PC-3 (cell line): ENCODE data around the gene PLPP6. TPM values are rescaled to one million over a fixed set of nuclear protein-coding genes. Genes with fewer than 3 reads are reported as not detected.

Experiments
- ATAC-seq: fragments of 200-7000 bp; cut with Tn5 transposase; 2 replicates; pipeline ENCODE4 v1.9.1; 2020; ENCODE audit warnings: mild to moderate bottlenecking, moderate library complexity
- BruUV-seq: library from RNA; stranded (reverse); fragments of 400-500 nt; replicated peaks from 2 replicates; lab custom pipeline; 2021; lab: Mats Ljungman, UMichigan
- CTCF ChIA-PET: fragments of 300-600 bp; sonication (Branson Sonifier 250); formaldehyde crosslinking; loops from one replicate; lab custom pipeline; 2022; ENCODE audit warnings: antibody characterized with exemption; lab: Charles Lee
- POLR2A ChIA-PET: fragments of 300-600 bp; sonication (Branson Sonifier 250); formaldehyde crosslinking; loops from one replicate; lab custom pipeline; 2022; ENCODE audit warnings: antibody characterized with exemption; ENCODE audit not compliant: unreplicated experiment; lab: Charles Lee
- DNase-seq: peaks from one replicate; pipeline ENCODE4 v3.0.0-alpha.2; 2015
- H2AFZ ChIP-seq: fragments of 300-600 bp; sonication (generic); 2 replicates; pipeline ENCODE4 v1.6.0; 2016; ENCODE audit warnings: antibody characterized with exemption, low read length
- H3F3A ChIP-seq: fragments of 300-600 bp; sonication (generic); one replicate; pipeline ENCODE4 v1.6.0; 2017; ENCODE audit warnings: antibody characterized with exemption, low read length, control low read depth, mild to moderate bottlenecking; ENCODE audit not compliant: unreplicated experiment
- H3K27ac ChIP-seq: fragments of 300-600 bp; sonication (generic); 2 replicates; pipeline ENCODE4 v1.5.1; 2016; ENCODE audit warnings: mild to moderate bottlenecking, low read length
- H3K27me3 ChIP-seq: fragments of 300-600 bp; sonication (generic); 2 replicates; pipeline ENCODE4 v1.6.1; 2016; ENCODE audit warnings: low read length, mixed read lengths
- H3K36me3 ChIP-seq: fragments of 300-600 bp; sonication (generic); 2 replicates; pipeline ENCODE4 v1.6.1; 2016; ENCODE audit warnings: low read depth, mixed run types, low read length, mixed read lengths
- H3K4me1 ChIP-seq: fragments of 300-600 bp; sonication (generic); 2 replicates; pipeline ENCODE4 v1.5.1; 2016; ENCODE audit warnings: low read length; ENCODE audit not compliant: insufficient read depth
- H3K4me2 ChIP-seq: fragments of 300-600 bp; sonication (generic); 2 replicates; pipeline ENCODE4 v1.6.0; 2016; ENCODE audit warnings: low read length
- H3K4me3 ChIP-seq: fragments of 300-600 bp; sonication (generic); 2 replicates; pipeline ENCODE4 v1.5.1; 2016; ENCODE audit warnings: mild to moderate bottlenecking, low read length, mixed read lengths
- H3K79me2 ChIP-seq: fragments of 300-600 bp; sonication (generic); 2 replicates; pipeline ENCODE4 v1.6.1; 2017; ENCODE audit warnings: low read length, mixed read lengths
- H3K9ac ChIP-seq: fragments of 300-600 bp; sonication (generic); 2 replicates; pipeline ENCODE4 v1.6.0; 2016; ENCODE audit warnings: mild to moderate bottlenecking, low read length
- H3K9me2 ChIP-seq: fragments of 300-600 bp; sonication (generic); replicated peaks from 2 replicates; pipeline ENCODE4 v1.6.1; 2016; ENCODE audit warnings: mixed run types, low read length, mixed read lengths
- H3K9me3 ChIP-seq: fragments of 300-600 bp; sonication (generic); 2 replicates; pipeline ENCODE4 v1.6.1; 2016; ENCODE audit warnings: low read length, mixed read lengths
- H4K20me1 ChIP-seq: fragments of 300-600 bp; sonication (generic); 2 replicates; pipeline ENCODE4 v1.6.1; 2016; ENCODE audit warnings: low read length, mixed read lengths
- CTCF ChIP-seq: fragments of 300-600 bp; sonication (generic); conservative IDR thresholded peaks from 2 replicates; pipeline ENCODE4 v1.5.1; 2017; ENCODE audit warnings: antibody characterized with exemption, low read depth, mild to moderate bottlenecking, low read length
- EZH2 ChIP-seq: fragments of 300-600 bp; sonication (generic); IDR thresholded peaks from one replicate; pipeline ENCODE4 v1.6.1; 2017; ENCODE audit warnings: antibody characterized with exemption, mild to moderate bottlenecking, low read length; ENCODE audit not compliant: unreplicated experiment
- EZH2phosphoT487 ChIP-seq: fragments of 300-600 bp; sonication (generic); IDR thresholded peaks from 2 replicates; pipeline ENCODE4 v1.6.1; 2018; ENCODE audit warnings: mild to moderate bottlenecking, antibody characterized with exemption, low read length, borderline replicate concordance
- intact Hi-C: fragments of 100-400 bp; cut with micrococcal nuclease; formaldehyde crosslinking; loops from 2 replicates; pipeline ENCODE4 v1.9.0; 2023
- total RNA-seq: library from RNA; depleted of rRNA; stranded (reverse); fragments of >200 nt; gene quantifications from 2 replicates; pipeline ENCODE4 v1.2.3, GENCODE V29; 2014

PLPP6 gene
- total RNA-seq, 1 experiment from 2014 or later, result 3.6 TPM

DNA sequence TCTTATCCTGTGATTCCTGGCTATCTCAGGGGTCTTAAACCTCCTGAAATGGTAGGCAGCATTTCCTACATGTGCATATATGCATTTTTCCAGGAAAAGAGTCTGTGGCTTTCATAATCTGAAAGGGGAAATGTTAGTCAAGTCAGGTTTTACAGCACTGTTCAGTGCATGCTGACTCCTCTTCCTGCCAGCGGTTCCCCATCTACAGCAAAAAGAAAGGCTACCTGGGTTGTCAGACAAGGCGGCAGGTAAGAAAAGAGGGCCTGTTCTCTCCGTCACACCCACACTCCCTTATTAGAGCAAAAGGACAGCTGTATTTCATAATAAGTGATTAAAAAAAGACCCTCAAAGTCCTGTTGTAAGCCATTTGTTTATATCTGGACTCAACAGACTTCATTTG lies 8.5 kb downstream of the PLPP6 start:
- no peaks in the 10 kb centered on the region for H3K27me3 ChIP-seq
- BruUV-seq, result no TSS peak
- CTCF ChIA-PET, result no interaction called here

GRCh38 chr9:4671737-4672136 lies 9.6 kb downstream of the PLPP6 start:
- Histone ChIP-seq H3K4me2 (no peak overlapping the region), H3K27ac (no peak overlapping the region), H3K9me2 (no peaks in the 10 kb centered on the region), H3F3A (no peaks in the 10 kb centered on the region), H3K36me3 (no peaks in the 10 kb centered on the region), H3K27me3 (no peaks in the 10 kb centered on the region), H3K79me2 (no peaks in the 10 kb centered on the region), H2AFZ (no peak overlapping the region), H4K20me1 (no peaks in the 10 kb centered on the region), H3K4me1 (peaks cover 13% of the 10 kb centered on the region), H3K4me3 (no peak overlapping the region), H3K9me3 (no peaks in the 10 kb centered on the region), H3K9ac (no peak overlapping the region)
- ATAC-seq (no peak), DNase-seq (no peak)
- CTCF ChIA-PET, result no interaction called here
- TF ChIP-seq CTCF (no peak), EZH2phosphoT487 (no peak), EZH2 (no peak)
- POLR2A ChIA-PET, result no interaction called here
- intact Hi-C loops, result no loop called here
- no TSS peak for BruUV-seq

More for the DNA sequence above, 8.5 kb downstream of the PLPP6 start:
- Histone ChIP-seq H3K4me2 (no peak overlapping the region), H3F3A (no peaks in the 10 kb centered on the region), H3K9ac (no peak overlapping the region), H3K79me2 (peaks cover 3% of the 10 kb centered on the region; the same call in 1 of the 2 replicates), H3K27ac (no peak overlapping the region), H3K9me3 (no peaks in the 10 kb centered on the region), H3K4me1 (peaks cover 22% of the 10 kb centered on the region), H4K20me1 (no peaks in the 10 kb centered on the region), H3K9me2 (no peaks in the 10 kb centered on the region), H3K4me3 (no peak overlapping the region), H2AFZ (no peak overlapping the region), H3K36me3 (no peaks in the 10 kb centered on the region)
- DNase-seq (no peak), ATAC-seq (no peak)
- TF ChIP-seq EZH2 (no peak), EZH2phosphoT487 (no peak)
- POLR2A ChIA-PET, result no interaction called here
- intact Hi-C loops, result no loop called here

DNA sequence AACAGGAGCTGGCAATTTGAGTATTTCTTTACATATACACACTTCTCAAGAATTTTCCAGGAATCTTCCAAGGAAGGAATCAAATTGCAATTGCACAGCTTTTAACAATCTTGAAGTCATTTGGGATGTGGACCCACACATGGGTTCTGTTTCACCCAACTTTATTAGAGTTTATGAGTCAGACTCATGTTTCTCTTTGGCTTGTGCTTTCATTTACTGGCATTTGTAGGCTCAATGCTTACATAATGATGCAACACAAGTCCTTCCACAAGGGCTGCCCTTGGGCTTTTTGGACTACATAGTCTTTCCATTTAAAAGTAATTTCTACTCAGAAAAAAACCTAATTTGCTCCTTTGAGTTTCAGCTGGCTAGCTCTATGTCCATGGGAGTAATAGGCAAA lies 12.7 kb downstream of the PLPP6 start:
- DNase-seq (peak; percentile 71), ATAC-seq (peak; percentile 48)
- Histone ChIP-seq H4K20me1 (no peaks in the 10 kb centered on the region), H3K9ac (no peak overlapping the region), H3K27me3 (no peaks in the 10 kb centered on the region), H3K4me1 (peaks cover 21% of the 10 kb centered on the region), H3F3A (no peaks in the 10 kb centered on the region), H3K9me3 (no peaks in the 10 kb centered on the region), H3K79me2 (peaks cover 3% of the 10 kb centered on the region), H3K4me2 (no peak overlapping the region), H3K4me3 (no peak overlapping the region), H3K36me3 (no peaks in the 10 kb centered on the region), H2AFZ (no peak overlapping the region), H3K9me2 (no peaks in the 10 kb centered on the region), H3K27ac (no peak overlapping the region)
- CTCF ChIA-PET, result no interaction called here
- no TSS peak for BruUV-seq
- intact Hi-C loops, result loop anchor here (5.0 kb wide), 1 partner anchor 182 kb away; the partner anchor contains the start of gene SLC1A1
- no peak for TF ChIP-seq CTCF
- TF ChIP-seq EZH2, result no peak
- no peak for TF ChIP-seq EZH2phosphoT487
- POLR2A ChIA-PET, result no interaction called here
